Neural progenitor cell (in vitro differentiated cells): ENCODE results near the gene LTO1. TPM values are rescaled to one million over a fixed set of nuclear protein-coding genes. Genes with fewer than 3 reads are reported as not detected.

Source experiments
- DNase-seq: peaks from one replicate; pipeline ENCODE4 v3.0.0-alpha.2; 2016; ENCODE audit warnings: low spot score
- H2AFZ ChIP-seq: fragments of 200-600 bp; sonication (generic); replicated peaks from 2 replicates; pipeline ENCODE4 v1.6.1; 2016; ENCODE audit warnings: antibody characterized with exemption
- H3F3A ChIP-seq: fragments of 200-600 bp; sonication (generic); 2 replicates; pipeline ENCODE4 v1.6.1; 2016; ENCODE audit warnings: antibody characterized with exemption, low read depth
- H3K27ac ChIP-seq: fragments of 200-600 bp; sonication (generic); 2 replicates; pipeline ENCODE4 v1.5.1; 2016; ENCODE audit warnings: mild to moderate bottlenecking
- H3K27me3 ChIP-seq: fragments of 200-600 bp; sonication (generic); 2 replicates; pipeline ENCODE4 v1.6.1; 2016; ENCODE audit warnings: mild to moderate bottlenecking, moderate library complexity
- H3K36me3 ChIP-seq: fragments of 200-600 bp; sonication (generic); 2 replicates; pipeline ENCODE4 v1.5.1; 2016
- H3K4me1 ChIP-seq: fragments of 200-600 bp; sonication (generic); 2 replicates; pipeline ENCODE4 v1.6.1; 2016; ENCODE audit warnings: mixed run types
- H3K4me2 ChIP-seq: fragments of 200-600 bp; sonication (generic); 2 replicates; pipeline ENCODE4 v1.6.1; 2016
- H3K4me3 ChIP-seq: fragments of 200-600 bp; sonication (generic); 2 replicates; pipeline ENCODE4 v1.5.1; 2016
- H3K79me2 ChIP-seq: fragments of 200-600 bp; sonication (generic); 2 replicates; pipeline ENCODE4 v1.6.1; 2016; ENCODE audit warnings: low read depth
- H3K9ac ChIP-seq: fragments of 200-600 bp; sonication (generic); 2 replicates; pipeline ENCODE4 v1.6.1; 2016
- H3K9me3 ChIP-seq: fragments of 200-600 bp; sonication (generic); 2 replicates; pipeline ENCODE4 v1.5.1; 2016; ENCODE audit warnings: low read depth
- H4K20me1 ChIP-seq: fragments of 200-600 bp; sonication (generic); 2 replicates; pipeline ENCODE4 v1.6.1; 2016; ENCODE audit warnings: low read depth
- H3K27ac Mint-ChIP-seq: 3 replicates; pipeline ENCODE4 v1.8.0; 2021; ENCODE audit warnings: mixed read lengths
- H3K27me3 Mint-ChIP-seq: 2 replicates; pipeline ENCODE4 v1.8.0; 2022; ENCODE audit warnings: low read depth, mild to moderate bottlenecking, inconsistent platforms, moderate library complexity, mixed read lengths; ENCODE audit not compliant: insufficient read depth
- H3K36me3 Mint-ChIP-seq: 3 replicates; pipeline ENCODE4 v1.8.0; 2021; ENCODE audit warnings: mixed read lengths
- H3K4me1 Mint-ChIP-seq: 3 replicates; pipeline ENCODE4 v1.8.0; 2021; ENCODE audit warnings: mixed read lengths
- H3K4me3 Mint-ChIP-seq: 3 replicates; pipeline ENCODE4 v1.8.0; 2021; ENCODE audit warnings: mild to moderate bottlenecking, moderate library complexity, mixed read lengths
- H3K9me3 Mint-ChIP-seq: 3 replicates; pipeline ENCODE4 v1.8.0; 2020; ENCODE audit warnings: mixed read lengths
- CTCF ChIP-seq: fragments of 200-600 bp; sonication (generic); IDR thresholded peaks from 2 replicates; pipeline ENCODE4 v1.5.1; 2017; ENCODE audit warnings: antibody characterized with exemption, mild to moderate bottlenecking
- EZH2 ChIP-seq: fragments of 200-600 bp; sonication (generic); IDR thresholded peaks from 2 replicates; pipeline ENCODE4 v1.6.1; 2017; ENCODE audit warnings: antibody characterized with exemption, mild to moderate bottlenecking, moderate library complexity
- EZH2phosphoT487 ChIP-seq: fragments of 200-600 bp; sonication (generic); IDR thresholded peaks from 2 replicates; pipeline ENCODE4 v1.6.1; 2017; ENCODE audit warnings: antibody characterized with exemption
- total RNA-seq: library from RNA; depleted of rRNA; stranded (reverse); fragments of >200 nt; gene quantifications from 2 replicates; pipeline ENCODE4 v1.2.3, GENCODE V29; 2015; ENCODE audit warnings: low replicate concordance

LTO1 gene
- total RNA-seq, 1 donor from 2014 or later, result 11.9 TPM

GRCh38 chr11:69657911-69658625 lies 17.1 kb downstream of the LTO1 start:
- peak overlapping the region; percentile 52 for H3K4me3 Mint-ChIP-seq
- no peak overlapping the region for H3K9ac ChIP-seq
- TF ChIP-seq EZH2phosphoT487 (peak; percentile 43), CTCF (peak; percentile 31), EZH2 (no peak)

GRCh38 chr11:69657456-69657910 lies 17.7 kb downstream of the LTO1 start:
- Histone ChIP-seq H3K27ac (peak overlapping the region; percentile 69), H3K27me3 (no peaks in the 10 kb centered on the region), H3K9ac (no peak overlapping the region), H3K4me3 (no peak overlapping the region), H3K79me2 (no peaks in the 10 kb centered on the region), H3K4me2 (peak overlapping the region; percentile 49), H4K20me1 (peaks cover 15% of the 10 kb centered on the region), H3K9me3 (no peaks in the 10 kb centered on the region), H3K36me3 (no peaks in the 10 kb centered on the region), H2AFZ (no peak overlapping the region), H3K4me1 (peaks cover 23% of the 10 kb centered on the region), H3F3A (peaks cover 37% of the 10 kb centered on the region)
- H3K27ac Mint-ChIP-seq, result peak overlapping the region; percentile 99
- H3K4me1 Mint-ChIP-seq, result peaks cover 60% of the 10 kb centered on the region
- peak overlapping the region; percentile 58 for H3K4me3 Mint-ChIP-seq
- no peaks in the 10 kb centered on the region for H3K9me3 Mint-ChIP-seq
- peaks cover 12% of the 10 kb centered on the region for H3K27me3 Mint-ChIP-seq
- no peak for DNase-seq
- TF ChIP-seq EZH2phosphoT487 (no peak), EZH2 (no peak)
- peaks cover 8% of the 10 kb centered on the region for H3K36me3 Mint-ChIP-seq

More at GRCh38 chr11:69657911-69658625, 17.1 kb downstream of the LTO1 start:
- H3K27ac ChIP-seq, result peak overlapping the region; percentile 96
- peaks cover 23% of the 10 kb centered on the region for H3K4me1 ChIP-seq
- H3K36me3 ChIP-seq, result no peaks in the 10 kb centered on the region
- H3K27me3 Mint-ChIP-seq, result peaks cover 12% of the 10 kb centered on the region
- peak overlapping the region; percentile 49 for H3K4me2 ChIP-seq
- peak overlapping the region; percentile 7 for H3K4me3 ChIP-seq
- peaks cover 37% of the 10 kb centered on the region for H3F3A ChIP-seq
- peaks cover 5% of the 10 kb centered on the region for H3K36me3 Mint-ChIP-seq
- no peak overlapping the region for H2AFZ ChIP-seq
- H3K27ac Mint-ChIP-seq, result peak overlapping the region; percentile 99
- no peaks in the 10 kb centered on the region for H3K27me3 ChIP-seq
- no peaks in the 10 kb centered on the region for H3K9me3 Mint-ChIP-seq
- peaks cover 63% of the 10 kb centered on the region for H3K4me1 Mint-ChIP-seq
- H3K9me3 ChIP-seq, result no peaks in the 10 kb centered on the region
- no peaks in the 10 kb centered on the region for H3K79me2 ChIP-seq
- peaks cover 11% of the 10 kb centered on the region for H4K20me1 ChIP-seq
- peak; percentile 97 for DNase-seq

- no peaks in the 10 kb centered on the region for H3K9me3 Mint-ChIP-seq
- H3K4me3 Mint-ChIP-seq, result peak overlapping the region; percentile 58
- H3K27ac Mint-ChIP-seq, result peak overlapping the region; percentile 99
- peaks cover 54% of the 10 kb centered on the region for H3K4me1 Mint-ChIP-seq
- H3K36me3 Mint-ChIP-seq, result peaks cover 14% of the 10 kb centered on the region
- peaks cover 42% of the 10 kb centered on the region for H3F3A ChIP-seq
- peaks cover 12% of the 10 kb centered on the region for H3K27me3 Mint-ChIP-seq
- TF ChIP-seq EZH2phosphoT487, result no peak
- no peak for TF ChIP-seq CTCF
- TF ChIP-seq EZH2, result no peak
- H3K79me2 ChIP-seq, result no peaks in the 10 kb centered on the region
- H3K4me3 ChIP-seq, result no peak overlapping the region
- H3K27me3 ChIP-seq, result no peaks in the 10 kb centered on the region
- no peak overlapping the region for H3K9ac ChIP-seq
- H2AFZ ChIP-seq, result no peak overlapping the region
- peaks cover 23% of the 10 kb centered on the region for H3K4me1 ChIP-seq
- no peak overlapping the region for H3K4me2 ChIP-seq
- H4K20me1 ChIP-seq, result peaks cover 14% of the 10 kb centered on the region
- H3K9me3 ChIP-seq, result no peaks in the 10 kb centered on the region
- H3K27ac ChIP-seq, result no peak overlapping the region
- no peaks in the 10 kb centered on the region for H3K36me3 ChIP-seq
- no peak for DNase-seq
Observed at GRCh38 chr11:69656536-69657455, 18.4 kb downstream of the LTO1 start.
